Muscle of leg (tissue), 11 donors: Measurements from ENCODE around the gene OR2V2. TPM values are rescaled to one million over a fixed set of nuclear protein-coding genes. Genes with fewer than 3 reads are reported as not detected.
A peak's percentile ranks its signal among the peaks of the same experiment; 100 is the strongest.

Source experiments
- DNase-seq: peaks from one replicate; pipeline ENCODE4 v3.0.0; 2013
- H3K27ac ChIP-seq: one replicate; pipeline ENCODE4 v1.5.1; 2013; ENCODE audit warnings: mild to moderate bottlenecking, low read length, control low read depth
- H3K27me3 ChIP-seq: one replicate; pipeline ENCODE4 v1.6.1; 2013; ENCODE audit warnings: low read length; ENCODE audit not compliant: control insufficient read depth, insufficient read depth
- H3K36me3 ChIP-seq: one replicate; pipeline ENCODE4 v1.6.1; 2013; ENCODE audit warnings: low read length; ENCODE audit not compliant: control insufficient read depth, insufficient read depth
- H3K4me1 ChIP-seq: one replicate; pipeline ENCODE4 v1.6.1; 2013; ENCODE audit warnings: low read length; ENCODE audit not compliant: control insufficient read depth, insufficient read depth
- H3K4me3 ChIP-seq: one replicate; pipeline ENCODE4 v1.5.1; 2013; ENCODE audit warnings: low read length, control low read depth
- H3K9me3 ChIP-seq: replicated peaks from 2 replicates; pipeline ENCODE4 v1.6.1; 2013; ENCODE audit warnings: low read depth, low read length; ENCODE audit not compliant: control insufficient read depth
- WGBS: methylation state at CpG from one replicate; pipeline ENCODE4 v1.1.5; 2013; ENCODE audit warnings: missing lambda C conversion rate; ENCODE audit not compliant: insufficient coverage; 5-methylcytosine and 5-hydroxymethylcytosine counted together
- polyA plus RNA-seq, 8 donors: library from polyadenylated mRNA; unstranded; fragments of 120-200 nt; gene quantifications; one replicate each; pipeline versions ENCODE4 v1.2.1 to v1.2.3, GENCODE V29; 2013; ENCODE audit warnings: inconsistent platforms in 1 of 8, low replicate concordance in 1 of 8; ENCODE audit not compliant: insufficient read length in 8 of 8, insufficient read depth in 1 of 8
- total RNA-seq: library from RNA; stranded (reverse); fragments of 120-200 nt; gene quantifications from one replicate; pipeline ENCODE4 v1.2.4, GENCODE V29; 2013

OR2V2 gene
- total and polyA plus RNA-seq, 9 donors, result not detected

DNA sequence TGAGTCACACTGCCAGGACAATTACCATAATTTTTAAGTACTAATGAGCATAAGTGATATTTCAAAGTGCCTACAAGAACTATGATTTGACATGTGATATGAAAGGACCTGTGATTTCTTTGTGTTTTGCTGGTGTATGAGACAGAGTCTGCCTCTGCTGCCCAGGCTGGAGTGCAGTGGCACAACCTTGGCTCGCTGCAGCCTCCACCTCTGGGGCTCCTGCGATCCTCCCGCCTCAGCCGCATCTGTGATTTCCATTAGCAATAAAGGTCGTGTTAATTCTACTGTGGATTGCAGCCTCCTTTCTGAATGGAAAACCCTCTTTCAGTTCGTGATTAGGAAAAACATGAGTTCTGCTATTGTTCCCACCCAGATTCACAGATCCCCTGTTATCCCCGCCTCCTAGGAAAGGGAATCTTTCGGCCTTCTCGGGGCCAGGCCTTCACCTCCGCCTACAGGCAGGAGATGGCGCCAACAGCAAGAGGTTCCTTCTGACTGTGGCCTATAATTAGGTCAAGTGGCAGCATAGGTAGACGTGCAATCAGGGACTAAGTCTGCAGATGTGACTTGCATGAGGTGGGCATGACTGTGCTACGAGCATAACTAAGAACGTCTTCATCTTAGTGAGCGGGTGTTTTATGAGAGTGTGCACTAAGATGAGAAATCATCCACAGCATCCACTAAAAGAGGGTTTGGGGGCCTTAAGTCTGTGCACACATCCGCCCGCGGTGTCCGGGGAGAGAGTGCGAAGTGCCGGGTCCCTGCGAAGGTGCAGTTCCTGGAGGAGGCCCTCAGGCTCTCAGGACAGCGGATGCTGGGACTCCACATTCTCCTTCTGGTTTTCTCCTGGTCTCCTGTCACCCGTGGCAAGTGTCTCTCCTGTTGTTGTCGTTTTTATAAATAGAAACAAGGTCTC is 34.5 kb downstream of the OR2V2 start:
- Histone ChIP-seq H3K36me3 (no peaks in the 10 kb centered on the region), H3K27ac (no peak overlapping the region), H3K9me3 (no peaks in the 10 kb centered on the region), H3K4me1 (no peaks in the 10 kb centered on the region), H3K4me3 (no peak overlapping the region), H3K27me3 (peaks cover 11% of the 10 kb centered on the region)
- 59% methylated on average over 15 of the region's 25 CpGs for WGBS
- peak; percentile 71 for DNase-seq

DNA sequence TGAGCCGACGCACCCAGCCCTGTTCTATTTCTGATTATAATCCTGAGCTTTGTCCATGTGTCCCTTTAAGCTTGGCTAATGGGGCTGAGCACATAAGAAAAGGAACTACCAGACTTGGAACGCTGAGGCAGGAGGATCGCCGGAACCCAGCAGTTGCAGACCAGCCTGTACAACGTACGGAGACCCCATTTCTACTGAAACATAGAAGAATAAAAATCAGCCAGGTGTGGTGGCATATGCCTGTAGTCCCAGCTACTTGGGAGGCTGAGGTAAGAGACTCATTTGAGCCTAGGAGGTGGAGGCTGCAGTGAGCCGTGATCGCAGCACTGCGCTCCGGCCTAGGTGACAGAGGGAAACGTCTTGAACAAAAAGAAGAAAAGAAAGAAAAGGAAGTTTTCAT is 35.3 kb downstream of the OR2V2 start:
- DNase-seq, result no peak
- H3K9me3 ChIP-seq, result no peaks in the 10 kb centered on the region
- H3K36me3 ChIP-seq, result no peaks in the 10 kb centered on the region
- WGBS, result no CpG with 5 or more reads among the region's 12 CpGs
- H3K4me1 ChIP-seq, result peaks cover 2% of the 10 kb centered on the region
- H3K27me3 ChIP-seq, result peaks cover 6% of the 10 kb centered on the region
- H3K4me3 ChIP-seq, result no peak overlapping the region
- H3K27ac ChIP-seq, result no peak overlapping the region

DNA sequence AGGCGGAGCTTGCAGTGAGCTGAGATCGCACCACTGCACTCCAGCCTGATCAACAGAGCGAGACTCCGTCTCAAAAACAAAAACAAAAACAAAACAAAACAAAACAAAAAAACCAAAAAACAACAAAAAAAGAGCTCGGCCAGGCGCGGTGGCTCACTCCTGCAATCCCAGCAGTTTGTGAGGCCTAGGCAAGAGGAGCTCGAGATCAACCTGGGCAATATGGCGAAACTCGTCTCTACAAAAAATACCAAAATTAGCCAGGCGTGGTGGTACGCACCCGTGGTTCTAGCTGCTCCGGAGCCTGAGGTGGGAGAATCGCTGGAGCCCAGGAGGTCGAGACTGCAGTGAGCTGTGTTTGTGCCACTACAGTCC is 37.4 kb downstream of the OR2V2 start:
- Histone ChIP-seq H3K27me3 (peaks cover 6% of the 10 kb centered on the region), H3K9me3 (no peaks in the 10 kb centered on the region), H3K4me1 (peaks cover 8% of the 10 kb centered on the region), H3K27ac (no peak overlapping the region), H3K36me3 (no peaks in the 10 kb centered on the region), H3K4me3 (no peak overlapping the region)
- 94% methylated on average over 11 of the region's 16 CpGs for WGBS
- DNase-seq, result no peak

DNA sequence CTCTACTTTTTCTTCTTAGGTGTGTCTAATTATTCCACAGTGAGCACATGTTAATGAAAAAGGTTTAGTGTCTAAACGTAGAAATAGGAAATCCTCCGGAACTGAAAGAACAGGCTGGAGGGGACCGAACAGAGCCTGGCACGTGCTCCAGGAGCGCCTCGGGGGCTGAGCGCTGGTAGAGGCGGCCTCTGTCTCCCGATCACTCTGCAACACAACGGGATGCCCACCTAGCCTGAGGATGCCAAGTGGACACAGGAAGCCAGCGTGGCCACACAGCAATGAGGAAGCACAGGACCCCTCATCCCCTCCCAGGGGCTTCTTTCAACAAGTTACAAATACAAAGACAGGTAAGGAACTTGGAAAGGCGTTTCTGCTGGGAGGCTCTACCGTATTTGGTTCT is 38.2 kb downstream of the OR2V2 start:
- WGBS, result 93% methylated on average over 9 of the region's 13 CpGs
- Histone ChIP-seq H3K4me3 (no peak overlapping the region), H3K27me3 (peaks cover 8% of the 10 kb centered on the region), H3K4me1 (peaks cover 16% of the 10 kb centered on the region), H3K36me3 (no peaks in the 10 kb centered on the region), H3K9me3 (no peaks in the 10 kb centered on the region), H3K27ac (no peak overlapping the region)
- DNase-seq, result no peak

DNA sequence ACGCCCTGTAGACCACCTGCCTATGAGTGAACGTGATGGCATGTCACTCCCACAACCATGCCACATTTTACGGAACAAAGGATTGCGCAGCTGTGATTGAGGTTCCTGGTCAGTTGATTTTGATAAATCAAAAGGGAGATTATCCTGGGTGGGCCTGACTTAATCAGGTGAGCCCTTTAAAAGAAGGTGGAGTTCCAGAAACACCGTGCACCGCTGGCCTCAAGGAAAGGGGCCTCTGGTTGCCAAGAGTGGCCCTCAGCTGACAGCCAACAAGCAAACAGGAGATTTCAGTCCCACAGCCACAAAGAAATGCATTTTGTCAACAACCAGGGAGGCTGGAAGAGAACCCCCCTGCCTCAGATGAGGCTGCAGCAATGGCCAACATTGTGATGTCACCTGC is 38.6 kb downstream of the OR2V2 start:
- WGBS, result 92% methylated on average over 4 of the region's 6 CpGs
- no peaks in the 10 kb centered on the region for H3K36me3 ChIP-seq
- H3K9me3 ChIP-seq, result no peaks in the 10 kb centered on the region
- peaks cover 9% of the 10 kb centered on the region for H3K27me3 ChIP-seq
- peaks cover 18% of the 10 kb centered on the region for H3K4me1 ChIP-seq
- H3K27ac ChIP-seq, result no peak overlapping the region
- H3K4me3 ChIP-seq, result no peak overlapping the region
- no peak for DNase-seq

DNA sequence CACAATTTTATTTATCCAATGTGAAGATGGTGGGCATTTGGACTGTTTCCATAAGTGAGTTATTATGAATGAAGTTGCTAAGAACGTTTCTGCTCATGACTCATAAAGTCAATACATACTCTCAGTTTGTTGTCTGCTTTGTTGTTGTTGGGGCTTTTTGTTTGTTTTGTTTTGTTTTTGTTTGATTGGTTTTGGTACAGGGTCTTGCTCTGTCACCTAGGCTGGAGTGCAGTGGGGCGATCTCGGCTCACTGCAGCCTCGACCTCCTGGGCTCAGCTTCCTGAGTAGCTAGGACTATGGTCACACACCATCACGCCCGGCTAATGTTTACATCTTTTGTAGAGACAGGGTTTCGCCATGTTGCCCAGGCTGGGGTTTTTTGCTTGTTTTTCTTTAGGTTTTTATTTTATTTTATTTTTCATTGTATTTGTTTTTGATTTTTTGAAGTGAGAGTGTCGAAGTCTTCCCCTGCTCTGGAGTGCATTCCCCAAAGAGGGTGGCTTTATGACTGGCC is 39.7 kb downstream of the OR2V2 start:
- H3K4me1 ChIP-seq, result peaks cover 18% of the 10 kb centered on the region
- H3K9me3 ChIP-seq, result no peaks in the 10 kb centered on the region
- H3K27ac ChIP-seq, result no peak overlapping the region
- peaks cover 3% of the 10 kb centered on the region for H3K27me3 ChIP-seq
- 80% methylated on average over 3 of the region's 8 CpGs for WGBS
- no peak for DNase-seq
- no peak overlapping the region for H3K4me3 ChIP-seq
- no peaks in the 10 kb centered on the region for H3K36me3 ChIP-seq

DNA sequence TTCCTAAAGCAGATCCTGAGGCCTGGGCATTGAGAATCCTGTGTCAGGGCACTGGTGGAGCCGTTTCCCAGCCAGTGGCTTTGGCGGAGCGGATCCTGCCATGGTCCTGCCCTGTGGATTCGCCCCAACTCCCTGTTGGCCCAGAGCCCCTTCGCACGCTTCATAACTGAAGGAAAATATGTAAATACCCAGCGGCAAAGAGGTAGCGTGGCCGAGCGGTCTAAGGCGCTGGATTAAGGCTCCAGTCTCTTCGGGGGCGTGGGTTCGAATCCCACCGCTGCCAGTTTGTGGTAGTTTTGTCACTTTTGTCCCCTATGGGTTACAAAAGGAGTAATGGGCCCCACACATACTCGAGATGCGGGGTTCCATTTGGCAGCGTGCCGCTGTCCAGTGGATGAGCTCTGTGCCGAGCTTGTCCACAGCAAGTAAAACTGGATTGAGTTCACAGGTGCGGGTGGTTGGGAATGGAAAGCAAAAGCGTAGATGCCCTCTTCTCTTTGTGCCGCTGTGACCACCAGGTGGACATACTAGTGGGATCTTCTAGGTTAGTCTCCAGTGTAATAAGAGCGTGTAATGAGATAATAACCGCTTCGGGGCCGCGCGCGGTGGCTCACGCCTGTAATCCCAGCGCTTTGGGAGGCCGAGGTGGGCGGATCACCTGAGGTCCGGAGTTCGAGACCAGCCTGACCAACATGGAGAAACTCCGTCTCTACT is 40.3 kb downstream of the OR2V2 start:
- peak; percentile 83 for DNase-seq
- H3K4me3 ChIP-seq, result peak overlapping the region; percentile 8
- H3K4me1 ChIP-seq, result peaks cover 22% of the 10 kb centered on the region

DNA sequence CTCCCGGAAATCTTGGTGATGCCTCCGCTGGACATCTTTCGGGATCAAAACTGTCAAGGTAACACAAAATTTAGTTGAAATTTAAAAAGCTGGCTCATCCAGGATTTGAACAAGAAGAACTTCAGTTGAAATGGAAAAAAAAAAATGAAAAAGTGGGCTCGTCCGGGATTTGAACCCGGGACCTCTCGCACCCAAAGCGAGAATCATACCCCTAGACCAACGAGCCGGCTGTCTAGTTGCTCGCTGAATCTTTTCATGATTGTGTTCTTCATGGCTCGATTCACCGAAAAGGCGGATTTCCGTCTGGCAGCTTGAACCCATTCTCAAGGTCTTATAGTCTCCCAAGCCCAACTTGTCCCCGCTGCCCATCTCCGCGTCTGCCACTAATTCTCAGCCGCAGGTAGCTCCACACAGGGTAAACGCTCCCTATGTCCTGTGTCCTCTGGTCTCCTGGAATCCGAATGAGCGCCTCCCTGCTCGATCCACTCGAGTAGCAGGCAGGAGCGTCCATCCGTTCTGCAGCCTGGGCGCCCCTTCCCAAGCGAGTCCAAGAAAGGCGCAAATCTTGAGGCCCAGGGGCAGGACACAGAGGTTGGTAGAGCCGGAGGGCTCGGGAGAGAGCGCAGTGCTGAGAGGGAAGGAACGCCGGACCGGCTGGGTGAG is 41.4 kb downstream of the OR2V2 start:
- peaks cover 3% of the 10 kb centered on the region for H3K27me3 ChIP-seq
- peak; percentile 92 for DNase-seq
- no peaks in the 10 kb centered on the region for H3K36me3 ChIP-seq
- no peaks in the 10 kb centered on the region for H3K9me3 ChIP-seq
- peak overlapping the region; percentile 69 for H3K4me3 ChIP-seq
- peak overlapping the region; percentile 94 for H3K27ac ChIP-seq
- WGBS, result under 1% methylated on average over 24 of the region's 35 CpGs
- peaks cover 22% of the 10 kb centered on the region for H3K4me1 ChIP-seq

More for the DNA sequence above, 40.3 kb downstream of the OR2V2 start:
- Histone ChIP-seq H3K27me3 (peaks cover 3% of the 10 kb centered on the region), H3K36me3 (no peaks in the 10 kb centered on the region), H3K9me3 (no peaks in the 10 kb centered on the region), H3K27ac (no peak overlapping the region)
- 3% methylated on average over 22 of the region's 37 CpGs for WGBS

DNA sequence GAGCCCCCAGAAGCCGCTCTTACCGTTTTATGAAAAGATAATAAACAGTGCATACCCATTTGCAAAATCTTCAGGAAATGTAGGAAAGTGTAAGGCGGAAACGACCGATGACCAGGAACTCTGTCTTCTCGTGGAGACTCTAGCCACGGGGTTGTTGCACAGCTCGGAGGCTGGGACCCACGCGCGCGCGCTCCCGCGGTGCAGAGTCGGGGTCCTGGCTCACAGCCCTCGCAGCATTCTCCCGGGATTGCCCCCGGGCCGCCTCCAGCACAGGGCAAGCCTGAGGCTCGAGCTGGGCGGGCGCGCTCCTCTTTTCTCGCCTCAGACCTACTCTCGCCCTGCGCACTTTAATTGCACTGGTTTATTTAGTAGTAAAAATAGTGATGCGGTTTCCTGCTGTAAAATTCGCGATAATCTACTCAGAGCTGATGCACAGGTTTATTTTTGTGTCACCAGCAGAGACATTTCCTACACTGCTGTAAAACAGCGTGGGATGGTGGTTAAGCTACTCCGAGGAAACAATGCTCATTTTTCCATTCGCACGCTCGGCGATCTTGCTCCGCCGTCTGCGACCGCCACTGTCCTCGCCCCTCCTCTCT is 42.1 kb downstream of the OR2V2 start:
- Histone ChIP-seq H3K36me3 (peaks cover 2% of the 10 kb centered on the region), H3K4me1 (peaks cover 22% of the 10 kb centered on the region), H3K9me3 (no peaks in the 10 kb centered on the region), H3K27me3 (peaks cover 3% of the 10 kb centered on the region), H3K4me3 (peak overlapping the region; percentile 69), H3K27ac (peak overlapping the region; percentile 63)
- under 1% methylated on average over 29 of the region's 41 CpGs for WGBS
- peak; percentile 42 for DNase-seq
